Amniotic epithelial cell (primary cell): Measurements from ENCODE around the gene UNC45A.
A peak's percentile ranks its signal among the peaks of the same experiment; 100 is the strongest.
"Not testable (repeated sequence)": the region's sequence is repeated elsewhere in the genome, so short reads cannot be mapped to it uniquely, and the experiment has no call there.

Source experiments
- DNase-seq: peaks from one replicate; pipeline ENCODE4 v3.0.0-alpha.2; 2010; ENCODE audit warnings: low read depth

Gene UNC45A

DNA sequence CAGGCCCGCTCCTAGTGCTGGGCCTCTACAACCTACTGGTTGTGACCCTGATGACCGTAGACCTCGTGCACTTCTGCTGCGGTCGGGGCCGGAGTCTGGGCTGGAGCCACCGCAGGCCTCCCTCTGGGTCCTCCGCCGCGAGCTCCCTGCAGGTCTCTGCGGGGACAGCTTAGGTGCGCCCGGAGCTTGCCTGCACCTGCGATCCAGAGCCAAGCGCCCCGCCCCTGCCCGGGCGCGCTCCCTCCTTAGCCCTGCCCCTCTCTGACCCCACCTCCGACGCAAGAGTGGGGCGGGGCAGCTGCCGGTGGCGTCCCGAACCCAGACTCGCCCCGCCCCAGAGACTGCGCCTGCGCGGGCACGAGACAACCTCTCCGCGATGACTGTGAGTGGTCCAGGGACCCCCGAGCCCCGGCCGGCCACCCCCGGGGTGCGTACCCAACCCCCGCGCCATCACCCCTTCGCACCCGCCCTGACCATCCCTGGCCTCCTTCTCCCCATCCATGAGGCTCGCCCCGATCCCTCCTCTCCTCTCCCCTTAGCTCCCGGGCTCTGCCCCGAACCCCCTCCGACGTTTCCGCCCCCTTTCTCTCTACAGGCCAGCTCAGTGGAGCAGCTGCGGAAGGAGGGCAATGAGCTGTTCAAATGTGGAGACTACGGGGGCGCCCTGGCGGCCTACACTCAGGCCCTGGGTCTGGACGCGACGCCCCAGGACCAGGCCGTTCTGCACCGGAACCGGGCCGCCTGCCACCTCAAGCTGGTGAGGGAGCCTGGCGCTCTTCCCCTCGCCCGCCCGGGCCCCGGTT is at the start of gene UNC45A:
Gene UNC45A (plus strand): TSS at position 337 of the 803 bp plus-strand sequence. CDS start 40 bp downstream, at position 377.
- DNase-seq, result peak; percentile 73

- peak; percentile 39 for DNase-seq
These were observed 49.4 kb upstream of the UNC45A start for GRCh38 chr15:90885432-90886290.

- DNase-seq, result no peak
These were observed 48.8 kb upstream of the UNC45A start for GRCh38 chr15:90886291-90886614.

GRCh38 chr15:90887037-90887481 is 48.0 kb upstream of the UNC45A start:
- DNase-seq, result no peak

DNA sequence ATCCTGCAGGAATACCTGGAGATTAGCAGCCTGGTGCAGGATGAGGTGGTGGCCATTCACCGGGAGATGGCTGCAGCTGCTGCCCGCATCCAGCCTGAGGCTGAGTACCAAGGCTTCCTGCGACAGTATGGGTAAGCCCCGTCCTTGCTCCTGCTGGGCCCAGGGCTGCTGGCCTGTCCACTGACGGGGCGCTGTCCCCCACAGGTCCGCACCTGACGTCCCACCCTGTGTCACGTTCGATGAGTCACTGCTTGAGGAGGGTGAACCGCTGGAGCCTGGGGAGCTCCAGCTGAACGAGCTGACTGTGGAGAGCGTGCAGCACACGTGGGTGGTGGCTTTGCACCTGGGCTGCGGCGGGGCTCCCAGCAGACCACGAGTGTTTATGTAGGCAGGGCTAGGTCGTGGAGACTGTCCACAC is 45.8 kb upstream of the UNC45A start:
- DNase-seq, result no peak

DNA sequence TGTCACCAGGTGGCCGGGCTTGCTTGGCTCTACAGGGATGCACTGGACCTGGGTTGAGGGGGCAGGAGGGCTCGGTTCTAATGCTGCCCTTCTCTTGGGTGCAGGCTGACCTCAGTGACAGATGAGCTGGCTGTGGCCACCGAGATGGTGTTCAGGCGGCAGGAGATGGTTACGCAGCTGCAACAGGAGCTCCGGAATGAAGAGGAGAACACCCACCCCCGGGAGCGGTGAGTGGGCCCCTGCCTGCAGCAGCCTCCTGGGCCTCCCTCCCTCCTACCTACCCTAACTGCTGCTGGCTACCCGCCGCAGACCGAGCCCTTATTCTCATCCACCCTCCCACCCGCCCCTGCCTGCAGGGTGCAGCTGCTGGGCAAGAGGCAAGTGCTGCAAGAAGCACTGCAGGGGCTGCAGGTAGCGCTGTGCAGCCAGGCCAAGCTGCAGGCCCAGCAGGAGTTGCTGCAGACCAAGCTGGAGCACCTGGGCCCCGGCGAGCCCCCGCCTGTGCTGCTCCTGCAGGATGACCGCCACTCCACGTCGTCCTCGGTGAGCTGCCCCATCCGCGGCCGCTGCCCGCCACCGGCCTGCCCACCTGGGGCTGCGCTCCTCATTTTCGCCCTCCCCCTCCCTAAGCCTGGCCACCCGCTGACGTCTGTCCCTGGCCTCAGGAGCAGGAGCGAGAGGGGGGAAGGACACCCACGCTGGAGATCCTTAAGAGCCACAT is 45.2 kb upstream of the UNC45A start:
- DNase-seq, result no peak

- DNase-seq, result no peak
These were observed 44.2 kb upstream of the UNC45A start for GRCh38 chr15:90890839-90891238.

DNA sequence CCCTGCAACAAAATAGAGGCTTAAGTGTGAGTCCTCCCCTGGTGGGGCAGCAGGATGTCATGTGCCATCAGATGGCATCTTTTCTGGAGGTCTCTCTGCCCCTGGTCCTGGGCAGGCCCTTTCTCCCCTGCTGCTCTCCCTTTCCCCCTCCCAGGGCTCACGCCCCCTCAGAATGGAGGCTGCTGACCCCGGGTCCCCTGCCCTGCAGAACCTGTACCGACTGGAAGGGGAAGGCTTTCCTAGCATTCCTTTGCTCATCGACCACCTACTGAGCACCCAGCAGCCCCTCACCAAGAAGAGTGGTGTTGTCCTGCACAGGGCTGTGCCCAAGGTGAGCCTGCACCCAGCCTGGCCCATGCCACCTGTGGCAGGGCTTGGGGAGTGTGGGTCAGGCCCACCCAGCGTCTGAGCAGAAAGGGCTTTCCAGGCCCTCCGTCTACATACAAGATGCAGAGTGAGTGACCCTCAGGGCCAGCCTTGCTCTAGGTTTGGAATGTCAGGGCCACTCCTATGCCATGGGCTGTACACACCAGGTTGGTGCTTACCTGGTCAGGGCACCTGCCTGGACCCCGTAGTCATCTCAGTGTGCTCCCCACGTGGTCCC is 43.6 kb upstream of the UNC45A start:
- DNase-seq, result no peak

DNA sequence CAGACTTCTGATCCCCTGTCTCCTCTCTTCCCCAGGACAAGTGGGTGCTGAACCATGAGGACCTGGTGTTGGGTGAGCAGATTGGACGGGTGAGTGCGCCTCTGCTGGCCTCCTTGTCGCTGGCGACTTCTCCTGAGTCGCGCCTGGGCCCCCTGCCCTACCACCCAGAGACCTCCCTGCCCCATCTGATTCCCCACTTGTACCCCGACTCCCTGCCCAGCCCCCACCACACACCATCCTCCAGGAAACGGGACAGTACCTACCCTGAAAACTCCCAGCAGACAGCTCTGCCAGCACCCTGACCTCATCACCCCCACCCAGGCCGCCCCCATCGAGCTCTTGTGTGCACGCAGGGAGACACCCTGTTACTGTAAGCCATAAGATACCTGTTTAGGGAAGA is 43.1 kb upstream of the UNC45A start:
- no peak for DNase-seq

DNA sequence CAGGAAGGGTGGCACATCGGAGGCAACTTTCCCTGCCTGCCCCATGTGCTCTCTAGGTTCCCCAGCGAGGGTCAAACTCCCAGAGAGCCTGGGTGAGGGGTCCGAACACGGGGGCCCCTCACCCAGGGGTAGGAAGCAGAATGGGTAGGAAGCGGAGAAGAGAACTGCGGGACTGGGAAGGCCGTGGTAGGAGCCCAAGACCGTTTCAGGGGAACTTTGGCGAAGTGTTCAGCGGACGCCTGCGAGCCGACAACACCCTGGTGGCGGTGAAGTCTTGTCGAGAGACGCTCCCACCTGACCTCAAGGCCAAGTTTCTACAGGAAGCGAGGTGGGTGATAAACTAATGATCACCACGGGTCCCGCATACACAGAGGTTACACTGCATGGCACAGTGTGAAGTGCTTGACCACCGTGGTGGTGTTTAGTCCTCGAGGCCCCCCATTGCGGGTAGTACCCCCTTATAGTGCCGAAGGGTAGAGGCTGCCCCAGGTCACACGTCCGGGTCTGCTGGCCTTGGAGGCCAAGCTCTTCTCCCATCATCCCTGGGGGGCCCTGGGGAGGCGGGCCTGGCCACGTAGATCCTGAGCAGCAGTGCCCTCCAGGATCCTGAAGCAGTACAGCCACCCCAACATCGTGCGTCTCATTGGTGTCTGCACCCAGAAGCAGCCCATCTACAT is 42.4 kb upstream of the UNC45A start:
- DNase-seq, result no peak

DNA sequence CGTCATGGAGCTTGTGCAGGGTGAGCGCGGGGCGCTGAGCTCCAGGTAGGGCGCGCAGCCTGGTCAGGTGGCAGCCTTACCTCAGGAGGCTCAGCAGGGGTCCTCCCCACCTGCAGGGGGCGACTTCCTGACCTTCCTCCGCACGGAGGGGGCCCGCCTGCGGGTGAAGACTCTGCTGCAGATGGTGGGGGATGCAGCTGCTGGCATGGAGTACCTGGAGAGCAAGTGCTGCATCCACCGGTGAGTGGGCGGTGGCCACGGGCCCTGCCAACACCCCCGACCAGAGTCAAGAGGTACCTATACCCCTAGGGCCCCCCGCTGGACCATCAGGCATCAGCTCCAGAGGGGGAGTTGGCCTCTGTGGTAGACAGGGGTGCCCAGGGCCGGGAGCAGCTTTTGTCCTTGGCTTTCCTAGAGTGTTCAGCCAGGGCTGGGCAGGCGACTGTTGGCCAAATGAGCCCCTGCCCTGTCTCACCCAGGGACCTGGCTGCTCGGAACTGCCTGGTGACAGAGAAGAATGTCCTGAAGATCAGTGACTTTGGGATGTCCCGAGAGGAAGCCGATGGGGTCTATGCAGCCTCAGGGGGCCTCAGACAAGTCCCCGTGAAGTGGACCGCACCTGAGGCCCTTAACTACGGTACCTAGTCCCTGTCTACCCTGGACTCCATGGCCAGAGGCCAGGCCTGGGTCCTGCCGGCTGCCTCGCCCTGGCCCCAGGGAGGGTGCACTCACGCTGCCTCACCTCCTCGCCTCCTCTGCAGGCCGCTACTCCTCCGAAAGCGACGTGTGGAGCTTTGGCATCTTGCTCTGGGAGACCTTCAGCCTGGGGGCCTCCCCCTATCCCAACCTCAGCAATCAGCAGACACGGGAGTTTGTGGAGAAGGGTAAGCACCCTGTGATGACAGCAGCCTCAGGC is 41.7 kb upstream of the UNC45A start:
- DNase-seq, result no peak

- no peak for DNase-seq
These were observed 39.4 kb upstream of the UNC45A start for GRCh38 chr15:90895571-90896117.

GRCh38 chr15:90897131-90897655 is 37.9 kb upstream of the UNC45A start:
- not testable (repeated sequence) for DNase-seq

DNA sequence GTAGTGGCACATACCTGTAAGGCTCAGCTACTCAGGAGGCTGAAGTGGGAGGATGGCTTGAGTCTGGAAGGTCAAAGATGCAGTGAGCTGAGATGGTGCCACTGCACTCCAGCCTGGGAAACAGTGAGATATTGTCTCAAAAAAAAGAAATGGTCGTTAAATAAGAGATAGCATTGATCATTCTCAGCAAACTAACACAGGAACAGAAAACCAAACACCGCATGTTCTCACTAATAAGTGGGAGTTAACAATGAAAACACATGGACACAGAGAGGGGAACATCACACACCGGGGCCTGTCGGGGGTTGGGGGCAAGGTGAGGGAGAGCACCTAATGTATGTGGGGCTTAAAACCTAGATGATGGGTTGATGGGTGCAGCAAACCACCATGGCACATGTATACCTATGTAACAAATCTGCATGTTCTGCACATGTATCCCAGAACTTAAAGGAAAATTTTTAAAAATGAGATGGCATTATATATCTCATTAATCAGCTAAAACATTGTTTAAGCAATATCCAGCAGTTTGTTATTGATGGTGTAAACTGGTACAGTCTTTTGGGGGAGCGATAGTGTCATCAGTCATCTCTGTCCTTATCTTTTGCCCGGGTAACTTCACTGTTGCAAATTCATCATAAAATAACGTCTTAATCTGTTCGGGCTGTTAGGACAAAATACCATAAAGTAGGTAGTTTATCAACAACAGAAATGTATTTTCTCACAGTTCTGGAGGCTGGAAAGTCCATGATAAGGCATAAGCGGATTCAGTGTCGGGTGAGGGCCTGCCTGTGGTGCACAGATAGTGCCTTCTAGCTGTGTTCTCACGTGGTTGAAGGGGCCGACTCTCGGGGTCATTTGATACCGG is 33.7 kb upstream of the UNC45A start:
- peak; percentile 24 for DNase-seq

GRCh38 chr15:90902040-90902839 is 32.8 kb upstream of the UNC45A start:
- peak; percentile 66 for DNase-seq

- peak; percentile 12 for DNase-seq
These were observed 32.0 kb upstream of the UNC45A start, which contains the start of gene MAN2A2 for GRCh38 chr15:90902840-90903732. Gene MAN2A2 (plus strand): TSS chr15:90903302. CDS start chr15:90904208, 906 bp downstream.
